H9 (cell line): ENCODE measurements around the gene BPIFA3. TPM values are rescaled to one million over a fixed set of nuclear protein-coding genes. Genes with fewer than 3 reads are reported as not detected.

ENCODE experiments used
- DNase-seq: peaks from one replicate; pipeline ENCODE4 v3.0.0-alpha.2; 2017
- H2AFZ ChIP-seq: one replicate; pipeline ENCODE4 v1.6.1; 2013; ENCODE audit warnings: mild to moderate bottlenecking, low read length, control low read depth, moderate library complexity
- H2AK5ac ChIP-seq: 2 replicates; pipeline ENCODE4 v1.6.1; 2013; ENCODE audit warnings: low read length, control low read depth, mixed read lengths; ENCODE audit not compliant: insufficient read length
- H2BK120ac ChIP-seq: one replicate; pipeline ENCODE4 v1.6.1; 2013; ENCODE audit warnings: low read depth, mild to moderate bottlenecking, low read length, control low read depth, inconsistent platforms; ENCODE audit not compliant: poor library complexity, severe bottlenecking
- H2BK12ac ChIP-seq: 2 replicates; pipeline ENCODE4 v1.6.1; 2013; ENCODE audit warnings: low read length, control low read depth, mixed read lengths, low read depth; ENCODE audit not compliant: insufficient read length
- H2BK15ac ChIP-seq: 2 replicates; pipeline ENCODE4 v1.6.1; 2013; ENCODE audit warnings: low read depth, low read length, control low read depth
- H2BK20ac ChIP-seq: one replicate; pipeline ENCODE4 v1.6.1; 2013; ENCODE audit warnings: low read depth, mild to moderate bottlenecking, low read length, control low read depth, inconsistent platforms; ENCODE audit not compliant: poor library complexity, severe bottlenecking
- H2BK5ac ChIP-seq: 2 replicates; pipeline ENCODE4 v1.6.1; 2013; ENCODE audit warnings: low read length, control low read depth, mixed read lengths; ENCODE audit not compliant: insufficient read length
- H3K14ac ChIP-seq: 2 replicates; pipeline ENCODE4 v1.6.1; 2013; ENCODE audit warnings: low read length, control low read depth; ENCODE audit not compliant: insufficient read depth
- H3K18ac ChIP-seq: 2 replicates; pipeline ENCODE4 v1.6.1; 2013; ENCODE audit warnings: low read depth, mild to moderate bottlenecking, mixed read lengths, low read length, control low read depth; ENCODE audit not compliant: insufficient read length
- H3K23ac ChIP-seq: 2 replicates; pipeline ENCODE4 v1.6.1; 2013; ENCODE audit warnings: low read length, control low read depth, mixed read lengths, low read depth; ENCODE audit not compliant: insufficient read length
- H3K23me2 ChIP-seq: 2 replicates; pipeline ENCODE4 v1.6.1; 2013; ENCODE audit warnings: low read depth, mild to moderate bottlenecking, mixed read lengths, low read length, control low read depth; ENCODE audit not compliant: insufficient read length, poor library complexity, severe bottlenecking
- H3K27ac ChIP-seq: 2 replicates; pipeline ENCODE4 v1.5.1; 2013; ENCODE audit warnings: low read length, control low read depth, mixed read lengths, low read depth; ENCODE audit not compliant: insufficient read length
- H3K27me3 ChIP-seq: 2 replicates; pipeline ENCODE4 v1.6.1; 2013; ENCODE audit warnings: low read length, control low read depth, inconsistent platforms; ENCODE audit not compliant: insufficient read depth
- H3K4ac ChIP-seq: 2 replicates; pipeline ENCODE4 v1.6.1; 2013; ENCODE audit warnings: low read depth, mild to moderate bottlenecking, control low read depth, inconsistent platforms, low read length, moderate library complexity
- H3K4me1 ChIP-seq: 2 replicates; pipeline ENCODE4 v1.6.1; 2013; ENCODE audit warnings: low read length, control low read depth, inconsistent platforms; ENCODE audit not compliant: insufficient read depth
- H3K4me2 ChIP-seq: 2 replicates; pipeline ENCODE4 v1.6.1; 2013; ENCODE audit warnings: low read length, control low read depth, mixed read lengths; ENCODE audit not compliant: insufficient read length, insufficient read depth
- H3K56ac ChIP-seq: 2 replicates; pipeline ENCODE4 v1.6.1; 2013; ENCODE audit warnings: low read depth, mild to moderate bottlenecking, mixed read lengths, low read length, control low read depth; ENCODE audit not compliant: insufficient read length
- H3K79me1 ChIP-seq: 2 replicates; pipeline ENCODE4 v1.6.1; 2013; ENCODE audit warnings: low read depth, mild to moderate bottlenecking, moderate library complexity, low read length, control low read depth, inconsistent platforms; ENCODE audit not compliant: insufficient read depth, poor library complexity, severe bottlenecking
- H3K79me2 ChIP-seq: 2 replicates; pipeline ENCODE4 v1.6.1; 2013; ENCODE audit warnings: low read length, control low read depth, inconsistent platforms; ENCODE audit not compliant: insufficient read depth
- H3K9ac ChIP-seq: 2 replicates; pipeline ENCODE4 v1.6.1; 2013; ENCODE audit warnings: low read length, control low read depth, mixed read lengths; ENCODE audit not compliant: insufficient read length; ENCODE audit errors: extremely low read depth
- H3K9me3 ChIP-seq: one replicate; pipeline ENCODE4 v1.6.1; 2013; ENCODE audit warnings: low read depth, low read length, inconsistent platforms; ENCODE audit not compliant: control insufficient read depth
- H3T11ph ChIP-seq: one replicate; pipeline ENCODE4 v1.6.1; 2013; ENCODE audit warnings: mild to moderate bottlenecking, low read length, control low read depth, inconsistent platforms
- H4K20me1 ChIP-seq: one replicate; pipeline ENCODE4 v1.6.1; 2013; ENCODE audit not compliant: control insufficient read depth, insufficient read length, insufficient read depth
- H4K5ac ChIP-seq: 2 replicates; pipeline ENCODE4 v1.6.1; 2013; ENCODE audit warnings: low read depth, mild to moderate bottlenecking, mixed read lengths, low read length, control low read depth; ENCODE audit not compliant: insufficient read length
- H4K8ac ChIP-seq: replicated peaks from 2 replicates; pipeline ENCODE4 v1.6.1; 2013; ENCODE audit warnings: low read length, control low read depth, mixed read lengths, low read depth; ENCODE audit not compliant: insufficient read length
- H4K91ac ChIP-seq: 2 replicates; pipeline ENCODE4 v1.6.1; 2013; ENCODE audit warnings: low read depth, mild to moderate bottlenecking, moderate library complexity, mixed read lengths, low read length, control low read depth; ENCODE audit not compliant: insufficient read length
- H3K27ac Mint-ChIP-seq, 3 experiments: 2 replicates in 2 of 3; 3 replicates in 1 of 3; pipeline ENCODE4 v1.8.0; 2020 to 2021; ENCODE audit warnings: mixed read lengths in 3 of 3, mild to moderate bottlenecking in 1 of 3, moderate library complexity in 1 of 3
- H3K27me3 Mint-ChIP-seq: 2 replicates; pipeline ENCODE4 v1.8.0; 2021; ENCODE audit warnings: low read depth, mild to moderate bottlenecking, moderate library complexity, mixed read lengths
- H3K36me3 Mint-ChIP-seq, 3 experiments: 2 replicates in 2 of 3; 3 replicates in 1 of 3; pipeline ENCODE4 v1.8.0; 2020 to 2021; ENCODE audit warnings: low read depth in 3 of 3, mixed read lengths in 3 of 3; ENCODE audit not compliant: insufficient read depth in 1 of 3
- H3K4me1 Mint-ChIP-seq, 2 experiments: 2 replicates each; pipeline ENCODE4 v1.8.0; 2020; ENCODE audit warnings: mixed read lengths in 2 of 2
- H3K4me3 Mint-ChIP-seq, 2 experiments: 2 replicates in 1 of 2; 3 replicates in 1 of 2; pipeline ENCODE4 v1.8.0; 2020 to 2021; ENCODE audit warnings: mild to moderate bottlenecking in 2 of 2, mixed read lengths in 2 of 2, moderate library complexity in 1 of 2
- H3K9me3 Mint-ChIP-seq, 2 experiments: 2 replicates in 1 of 2; 3 replicates in 1 of 2; pipeline ENCODE4 v1.8.0; 2020; ENCODE audit warnings: mild to moderate bottlenecking in 2 of 2, mixed read lengths in 2 of 2, moderate library complexity in 1 of 2
- WGBS: extraction: QIAGEN DNeasy Blood & Tissue Kit; methylation state at CpG from one replicate; pipeline ENCODE4 v1.1.7; 2013; ENCODE audit warnings: missing lambda C conversion rate, low lambda C conversion rate, mixed read lengths; ENCODE audit not compliant: insufficient read length; ENCODE audit errors: extremely low coverage; 5-methylcytosine and 5-hydroxymethylcytosine counted together
- total RNA-seq: library from RNA; stranded (reverse); gene quantifications from 2 replicates; pipeline ENCODE4 v1.2.1, GENCODE V29; 2021
- TF ChIP-seq, protein P1 (sequence below): fragments of 200-600 bp; sonication (generic); conservative IDR thresholded peaks from 3 replicates; pipeline ENCODE4 v1.8.0; 2021; ENCODE audit warnings: antibody characterized with exemption, mild to moderate bottlenecking

The BPIFA3 gene
- total RNA-seq, 1 experiment from 2014 or later, result not detected

- Histone ChIP-seq H2AK5ac (no peak overlapping the region), H3K27me3 (no peaks in the 10 kb centered on the region), H3K27ac (no peak overlapping the region), H3K79me1 (no peaks in the 10 kb centered on the region), H3K23me2 (no peaks in the 10 kb centered on the region), H2AFZ (no peak overlapping the region), H2BK5ac (no peak overlapping the region), H3K4me1 (no peaks in the 10 kb centered on the region), H4K5ac (no peak overlapping the region), H3T11ph (no peak overlapping the region), H2BK15ac (no peak overlapping the region), H2BK12ac (no peak overlapping the region), H4K8ac (no peak overlapping the region), H3K23ac (no peak overlapping the region), H4K20me1 (no peaks in the 10 kb centered on the region), H3K4ac (no peak overlapping the region), H3K14ac (no peak overlapping the region), H3K79me2 (no peaks in the 10 kb centered on the region), H3K9ac (no peak overlapping the region), H2BK20ac (no peak overlapping the region), H2BK120ac (no peak overlapping the region), H3K9me3 (no peaks in the 10 kb centered on the region), H3K4me2 (no peak overlapping the region), H3K18ac (no peak overlapping the region), H4K91ac (no peak overlapping the region), H3K56ac (no peak overlapping the region)
- H3K4me1 Mint-ChIP-seq, result peaks cover 7 to 14% of the 10 kb centered on the region in 2 experiments
- TF ChIP-seq, protein P1, sequence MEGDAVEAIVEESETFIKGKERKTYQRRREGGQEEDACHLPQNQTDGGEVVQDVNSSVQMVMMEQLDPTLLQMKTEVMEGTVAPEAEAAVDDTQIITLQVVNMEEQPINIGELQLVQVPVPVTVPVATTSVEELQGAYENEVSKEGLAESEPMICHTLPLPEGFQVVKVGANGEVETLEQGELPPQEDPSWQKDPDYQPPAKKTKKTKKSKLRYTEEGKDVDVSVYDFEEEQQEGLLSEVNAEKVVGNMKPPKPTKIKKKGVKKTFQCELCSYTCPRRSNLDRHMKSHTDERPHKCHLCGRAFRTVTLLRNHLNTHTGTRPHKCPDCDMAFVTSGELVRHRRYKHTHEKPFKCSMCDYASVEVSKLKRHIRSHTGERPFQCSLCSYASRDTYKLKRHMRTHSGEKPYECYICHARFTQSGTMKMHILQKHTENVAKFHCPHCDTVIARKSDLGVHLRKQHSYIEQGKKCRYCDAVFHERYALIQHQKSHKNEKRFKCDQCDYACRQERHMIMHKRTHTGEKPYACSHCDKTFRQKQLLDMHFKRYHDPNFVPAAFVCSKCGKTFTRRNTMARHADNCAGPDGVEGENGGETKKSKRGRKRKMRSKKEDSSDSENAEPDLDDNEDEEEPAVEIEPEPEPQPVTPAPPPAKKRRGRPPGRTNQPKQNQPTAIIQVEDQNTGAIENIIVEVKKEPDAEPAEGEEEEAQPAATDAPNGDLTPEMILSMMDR, result no peak
- no peak overlapping the region; a peak in 1 of 7 replicates for H3K27ac Mint-ChIP-seq
- no CpG with 5 or more reads among the region's 2 CpGs for WGBS
- H3K9me3 Mint-ChIP-seq, result no peaks in the 10 kb centered on the region
- no peaks in the 10 kb centered on the region for H3K36me3 Mint-ChIP-seq
- no peak for DNase-seq
- H3K4me3 Mint-ChIP-seq, result no peak overlapping the region
- H3K27me3 Mint-ChIP-seq, result peaks cover 33% of the 10 kb centered on the region
Measured at GRCh38 chr20:33232486-33233072, 15.4 kb downstream of the BPIFA3 start.
